SK-N-SH treated with all-trans-retinoic acid at 6 μM for 48 hours (cell line): ENCODE data around the gene LITAF.

Experiments
- ARNTL ChIP-seq: fragments of 450-650 bp; formaldehyde crosslinking; IDR thresholded peaks from 2 replicates; pipeline ENCODE4 v1.5.0; 2020; ENCODE audit warnings: low read depth, mild to moderate bottlenecking, moderate library complexity, borderline replicate concordance
- CREB5 ChIP-seq: fragments of 250-450 bp; sonication (Bioruptor Pico); IDR thresholded peaks from 2 replicates; pipeline ENCODE4 v1.5.1; 2020; ENCODE audit warnings: low read depth, mild to moderate bottlenecking, moderate library complexity
- GLIS3 ChIP-seq: fragments of 250-450 bp; sonication (Bioruptor Pico); IDR thresholded peaks from 2 replicates; pipeline ENCODE4 v1.5.0; 2020; ENCODE audit warnings: mild to moderate bottlenecking, moderate library complexity
- PATZ1 ChIP-seq: fragments of 250-450 bp; sonication (Bioruptor Pico); IDR thresholded peaks from 2 replicates; pipeline ENCODE4 v1.8.0; 2020; ENCODE audit warnings: mild to moderate bottlenecking, moderate library complexity, borderline replicate concordance
- POU6F1 ChIP-seq: fragments of 250-450 bp; sonication (Bioruptor Pico); IDR thresholded peaks from 2 replicates; pipeline ENCODE4 v1.8.0; 2021; ENCODE audit warnings: low read depth, mild to moderate bottlenecking, moderate library complexity, borderline replicate concordance
- RARB ChIP-seq: fragments of 250-450 bp; sonication (Bioruptor Pico); IDR thresholded peaks from 2 replicates; pipeline ENCODE4 v1.8.0; 2021; ENCODE audit warnings: mild to moderate bottlenecking, moderate library complexity
- TOX ChIP-seq: fragments of 250-450 bp; sonication (Bioruptor Pico); IDR thresholded peaks from 2 replicates; pipeline ENCODE4 v1.8.0; 2021; ENCODE audit warnings: mild to moderate bottlenecking, moderate library complexity, borderline replicate concordance
- ZC3H10 ChIP-seq: fragments of 250-450 bp; sonication (Bioruptor Pico); IDR thresholded peaks from 2 replicates; pipeline ENCODE4 v1.5.1; 2021; ENCODE audit warnings: mild to moderate bottlenecking, moderate library complexity
- ZFP3 ChIP-seq: fragments of 250-450 bp; sonication (Bioruptor Pico); IDR thresholded peaks from 2 replicates; pipeline ENCODE4 v1.5.0; 2020; ENCODE audit warnings: mild to moderate bottlenecking, moderate library complexity

DNA sequence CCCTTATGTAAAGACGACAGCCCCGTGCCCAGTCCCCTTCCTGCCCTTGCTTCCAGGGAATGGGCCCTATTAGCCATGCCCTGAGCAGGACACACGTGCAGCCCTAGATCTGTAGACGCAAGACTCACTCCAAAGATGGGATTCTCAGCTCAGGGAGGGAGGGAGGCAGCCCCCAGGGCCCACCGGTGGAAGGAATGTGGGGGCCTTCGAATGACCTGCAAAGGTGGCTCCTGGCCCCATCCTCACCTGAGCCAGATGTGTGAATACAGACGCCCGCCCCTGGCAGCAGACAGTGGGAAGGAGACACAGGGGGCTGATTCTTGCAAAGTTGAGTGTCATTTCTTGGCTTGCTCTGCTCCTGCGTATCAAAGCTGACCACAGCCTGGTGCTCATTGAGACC lies 47.8 kb downstream of the LITAF start:
- no peak for TF ChIP-seq POU6F1 (CRISPR knock-in tag)
- no peak for TF ChIP-seq PATZ1 (CRISPR knock-in tag)
- TF ChIP-seq ZC3H10 = no peak
- no peak for TF ChIP-seq GLIS3
- no peak for TF ChIP-seq TOX (CRISPR knock-in tag)
- TF ChIP-seq ARNTL = no peak
- no peak for TF ChIP-seq ZFP3 (CRISPR knock-in tag)
- TF ChIP-seq CREB5 (CRISPR knock-in tag) = no peak
- no peak for TF ChIP-seq RARB (CRISPR knock-in tag)
